Measurements from ENCODE around the gene THAP4. TPM values are rescaled to one million over a fixed set of nuclear protein-coding genes. Genes with fewer than 3 reads are reported as not detected.

Gene THAP4
- total RNA-seq, 1 donor from 2014 or later: 46.0 TPM

DNA sequence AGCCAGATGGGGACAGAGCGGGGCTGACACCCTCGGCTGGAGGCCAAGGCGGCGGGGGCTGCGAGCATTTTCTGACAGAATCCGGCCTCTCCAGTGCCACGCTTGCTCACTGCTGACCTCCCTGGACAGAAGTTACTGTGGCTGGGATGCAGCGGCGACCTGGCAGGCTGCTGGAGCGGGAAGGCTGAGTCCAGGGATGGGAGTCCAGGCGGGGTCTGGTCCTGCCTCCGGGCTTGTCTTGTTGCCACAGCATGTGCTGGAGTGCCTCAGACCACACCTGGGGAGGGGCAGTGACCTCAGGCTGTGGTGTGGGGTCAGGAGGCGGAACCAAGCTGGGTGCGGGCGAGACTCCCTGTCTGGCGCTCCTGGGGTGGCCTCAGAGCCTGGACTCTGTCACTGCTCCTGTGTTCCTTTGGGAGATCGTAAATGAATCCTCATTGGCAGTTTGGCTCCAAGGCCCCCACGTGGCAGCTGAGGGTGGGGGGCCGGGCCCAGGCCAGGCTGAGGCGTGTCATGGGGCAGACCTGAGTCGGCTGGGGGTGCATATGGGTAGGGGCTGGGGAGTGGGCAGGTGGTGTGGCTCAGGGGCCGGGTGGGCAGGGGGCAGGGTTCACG, 72.9 kb downstream of the THAP4 start:
- no peak overlapping the region for H3K4me3 ChIP-seq (ENCODE audit: insufficient read depth, low read depth, low read length)
- H3K4me1 Mint-ChIP-seq (ENCODE audit: low read depth, unreplicated experiment): peaks cover 5% of the 10 kb centered on the region
- H3K36me3 Mint-ChIP-seq (ENCODE audit: low read depth, unreplicated experiment): peaks cover 4% of the 10 kb centered on the region
- H3K36me3 ChIP-seq (ENCODE audit: insufficient read depth, low read length): no peaks in the 10 kb centered on the region
- H3K4me2 ChIP-seq (ENCODE audit: low read length): no peak overlapping the region
- peaks cover 51% of the 10 kb centered on the region for H3K79me2 ChIP-seq (ENCODE audit: insufficient read depth, low read length)
- H3K9me3 ChIP-seq (ENCODE audit: insufficient read depth, low read depth, low read length): no peaks in the 10 kb centered on the region
- FAIRE-seq (no peak), DNase-seq (ENCODE audit: low read depth) (no peak)
- no peak overlapping the region for H3K27ac ChIP-seq (ENCODE audit: low read depth, low read length)
- no peak overlapping the region for H3K9ac ChIP-seq (ENCODE audit: low read length)
- no peaks in the 10 kb centered on the region for H3K27me3 ChIP-seq (ENCODE audit: insufficient read depth, low read length)
- no peak overlapping the region for H3K4me3 Mint-ChIP-seq (ENCODE audit: unreplicated experiment)
- H4K20me1 ChIP-seq (ENCODE audit: insufficient read depth, low read length): peaks cover 76% of the 10 kb centered on the region
- H3K27ac Mint-ChIP-seq (ENCODE audit: unreplicated experiment): no peak overlapping the region
- H3K4me1 ChIP-seq (ENCODE audit: insufficient read depth, low read length): peaks cover 25% of the 10 kb centered on the region
- TF ChIP-seq EZH2 (IDR thresholded peaks at IDR 0.05; ENCODE audit: insufficient read depth, low read length): no peak
- TF ChIP-seq, protein P1, sequence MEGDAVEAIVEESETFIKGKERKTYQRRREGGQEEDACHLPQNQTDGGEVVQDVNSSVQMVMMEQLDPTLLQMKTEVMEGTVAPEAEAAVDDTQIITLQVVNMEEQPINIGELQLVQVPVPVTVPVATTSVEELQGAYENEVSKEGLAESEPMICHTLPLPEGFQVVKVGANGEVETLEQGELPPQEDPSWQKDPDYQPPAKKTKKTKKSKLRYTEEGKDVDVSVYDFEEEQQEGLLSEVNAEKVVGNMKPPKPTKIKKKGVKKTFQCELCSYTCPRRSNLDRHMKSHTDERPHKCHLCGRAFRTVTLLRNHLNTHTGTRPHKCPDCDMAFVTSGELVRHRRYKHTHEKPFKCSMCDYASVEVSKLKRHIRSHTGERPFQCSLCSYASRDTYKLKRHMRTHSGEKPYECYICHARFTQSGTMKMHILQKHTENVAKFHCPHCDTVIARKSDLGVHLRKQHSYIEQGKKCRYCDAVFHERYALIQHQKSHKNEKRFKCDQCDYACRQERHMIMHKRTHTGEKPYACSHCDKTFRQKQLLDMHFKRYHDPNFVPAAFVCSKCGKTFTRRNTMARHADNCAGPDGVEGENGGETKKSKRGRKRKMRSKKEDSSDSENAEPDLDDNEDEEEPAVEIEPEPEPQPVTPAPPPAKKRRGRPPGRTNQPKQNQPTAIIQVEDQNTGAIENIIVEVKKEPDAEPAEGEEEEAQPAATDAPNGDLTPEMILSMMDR (IDR thresholded peaks at IDR 0.05; ENCODE audit: insufficient read depth, low read depth, low read length): no peak
- H2AFZ ChIP-seq (ENCODE audit: low read depth, low read length): no peak overlapping the region
- no peaks in the 10 kb centered on the region for H3K9me3 Mint-ChIP-seq (ENCODE audit: unreplicated experiment)
- H3K27me3 Mint-ChIP-seq (ENCODE audit: low read depth, unreplicated experiment): no peaks in the 10 kb centered on the region

DNA sequence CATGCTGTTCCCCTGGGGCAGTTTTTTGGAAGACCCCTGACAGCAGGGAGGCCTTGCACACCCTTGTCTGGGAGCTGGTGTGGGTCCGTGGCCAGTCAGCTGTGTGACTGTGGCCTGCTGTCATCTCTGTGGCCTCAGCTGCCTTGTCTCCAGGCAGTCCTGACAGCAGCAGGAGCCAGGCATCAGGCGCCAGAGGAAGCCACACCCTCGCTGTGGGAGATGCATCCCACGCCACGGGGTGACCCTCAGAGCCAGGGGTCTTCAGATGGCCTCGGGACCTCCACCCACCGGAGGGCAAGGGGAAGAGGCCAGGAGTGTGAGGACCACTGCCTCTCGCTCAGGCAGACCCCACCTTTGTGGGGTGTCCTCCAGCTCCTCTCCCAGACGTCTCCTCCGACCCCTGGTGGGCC, 73.4 kb downstream of the THAP4 start:
- H3K36me3 Mint-ChIP-seq (ENCODE audit: low read depth, unreplicated experiment): peaks cover 2% of the 10 kb centered on the region
- H3K9ac ChIP-seq (ENCODE audit: low read length): no peak overlapping the region
- H3K4me1 Mint-ChIP-seq (ENCODE audit: low read depth, unreplicated experiment): peaks cover 5% of the 10 kb centered on the region
- no peak for DNase-seq (ENCODE audit: low read depth)
- H3K79me2 ChIP-seq (ENCODE audit: insufficient read depth, low read length): peaks cover 51% of the 10 kb centered on the region
- no peaks in the 10 kb centered on the region for H3K9me3 Mint-ChIP-seq (ENCODE audit: unreplicated experiment)
- H3K27me3 Mint-ChIP-seq (ENCODE audit: low read depth, unreplicated experiment): no peaks in the 10 kb centered on the region
- no peaks in the 10 kb centered on the region for H3K36me3 ChIP-seq (ENCODE audit: insufficient read depth, low read length)
- TF ChIP-seq, protein P1 (IDR thresholded peaks at IDR 0.05; ENCODE audit: insufficient read depth, low read depth, low read length): no peak
- no peak for TF ChIP-seq EZH2 (IDR thresholded peaks at IDR 0.05; ENCODE audit: insufficient read depth, low read length)
- H3K4me1 ChIP-seq (ENCODE audit: insufficient read depth, low read length): peaks cover 25% of the 10 kb centered on the region
- no peak overlapping the region for H3K4me3 ChIP-seq (ENCODE audit: insufficient read depth, low read depth, low read length)
- H3K9me3 ChIP-seq (ENCODE audit: insufficient read depth, low read depth, low read length): no peaks in the 10 kb centered on the region
- no peak overlapping the region for H3K4me2 ChIP-seq (ENCODE audit: low read length)
- H3K4me3 Mint-ChIP-seq (ENCODE audit: unreplicated experiment): no peak overlapping the region
- H4K20me1 ChIP-seq (ENCODE audit: insufficient read depth, low read length): peaks cover 73% of the 10 kb centered on the region
- no peak for FAIRE-seq
- no peak overlapping the region for H2AFZ ChIP-seq (ENCODE audit: low read depth, low read length)
- H3K27ac Mint-ChIP-seq (ENCODE audit: unreplicated experiment): no peak overlapping the region
- H3K27me3 ChIP-seq (ENCODE audit: insufficient read depth, low read length): no peaks in the 10 kb centered on the region
- H3K27ac ChIP-seq (ENCODE audit: low read depth, low read length): no peak overlapping the region

DNA sequence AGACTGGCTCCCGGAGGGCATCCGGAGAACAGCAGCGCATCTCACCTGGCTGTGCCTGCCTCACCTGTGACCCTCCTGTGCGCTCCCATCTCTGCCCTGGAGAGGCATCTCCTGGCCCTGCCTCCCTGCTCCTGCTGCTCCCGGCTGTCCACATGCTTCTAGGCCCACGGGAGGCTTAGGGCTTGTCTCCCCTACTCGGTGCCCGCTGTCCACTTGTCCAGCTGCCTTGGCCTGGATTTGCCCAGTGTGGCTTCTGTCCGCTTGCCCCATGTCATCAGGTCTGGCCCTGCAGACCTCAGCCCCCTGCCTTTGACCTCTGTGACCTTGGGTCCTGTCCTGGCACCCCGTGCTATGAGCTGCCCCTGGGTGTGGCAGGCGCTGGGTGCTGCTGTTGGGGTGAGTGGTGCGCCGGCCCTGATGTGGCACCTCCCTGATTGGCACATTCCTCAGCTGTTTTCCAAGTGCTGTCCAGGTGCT, 73.9 kb downstream of the THAP4 start:
- TF ChIP-seq, protein P1 (IDR thresholded peaks at IDR 0.05; ENCODE audit: insufficient read depth, low read depth, low read length): no peak
- no peak for TF ChIP-seq EZH2 (IDR thresholded peaks at IDR 0.05; ENCODE audit: insufficient read depth, low read length)
- no peak overlapping the region for H3K27ac Mint-ChIP-seq (ENCODE audit: unreplicated experiment)
- Histone ChIP-seq H3K27ac (ENCODE audit: low read depth, low read length) (no peak overlapping the region), H2AFZ (ENCODE audit: low read depth, low read length) (no peak overlapping the region), H3K9me3 (ENCODE audit: insufficient read depth, low read depth, low read length) (no peaks in the 10 kb centered on the region), H3K9ac (ENCODE audit: low read length) (no peak overlapping the region), H3K4me3 (ENCODE audit: insufficient read depth, low read depth, low read length) (no peak overlapping the region), H3K36me3 (ENCODE audit: insufficient read depth, low read length) (no peaks in the 10 kb centered on the region), H4K20me1 (ENCODE audit: insufficient read depth, low read length) (peaks cover 71% of the 10 kb centered on the region), H3K79me2 (ENCODE audit: insufficient read depth, low read length) (peaks cover 51% of the 10 kb centered on the region), H3K27me3 (ENCODE audit: insufficient read depth, low read length) (no peaks in the 10 kb centered on the region), H3K4me1 (ENCODE audit: insufficient read depth, low read length) (peaks cover 25% of the 10 kb centered on the region), H3K4me2 (ENCODE audit: low read length) (no peak overlapping the region)
- peaks cover 8% of the 10 kb centered on the region for H3K4me1 Mint-ChIP-seq (ENCODE audit: low read depth, unreplicated experiment)
- FAIRE-seq (no peak), DNase-seq (ENCODE audit: low read depth) (no peak)
- H3K9me3 Mint-ChIP-seq (ENCODE audit: unreplicated experiment): peaks cover 1% of the 10 kb centered on the region
- H3K27me3 Mint-ChIP-seq (ENCODE audit: low read depth, unreplicated experiment): no peaks in the 10 kb centered on the region
- no peak overlapping the region for H3K4me3 Mint-ChIP-seq (ENCODE audit: unreplicated experiment)
- H3K36me3 Mint-ChIP-seq (ENCODE audit: low read depth, unreplicated experiment): peaks cover 1% of the 10 kb centered on the region
